DOHH2 (cell line): ENCODE data around the gene CIT.

Experiments used
- CTCF ChIP-seq: fragments of 200-600 bp; sonication (generic); IDR thresholded peaks from one replicate; pipeline ENCODE4 v1.5.1; 2014; ENCODE audit warnings: antibody characterized with exemption, mild to moderate bottlenecking, low read depth, low read length; ENCODE audit not compliant: poor library complexity, severe bottlenecking
- EZH2phosphoT487 ChIP-seq: fragments of 200-600 bp; sonication (generic); IDR thresholded peaks from 2 replicates; pipeline ENCODE4 v1.6.1; 2017; ENCODE audit warnings: borderline replicate concordance, mild to moderate bottlenecking, antibody characterized with exemption, low read length, moderate library complexity, mixed read lengths

GRCh38 chr12:119725523-119725922 is 151.6 kb downstream of the CIT start:
- TF ChIP-seq CTCF (no peak), EZH2phosphoT487 (no peak)
